Adrenal gland (tissue), 12 donors: Measurements from ENCODE around the gene ERCC3. TPM values are rescaled to one million over a fixed set of nuclear protein-coding genes. Genes with fewer than 3 reads are reported as not detected.

ENCODE experiments used
- DNase-seq, 7 donors: peaks; one replicate each; pipeline ENCODE4 v3.0.0-alpha.2; 2019 to 2020
- H3K27ac ChIP-seq, 5 donors: fragments of 200-600 bp; sonication (generic) in 4 of 5; 1 replicate in 3 of 5; 2 replicates in 2 of 5; pipeline versions ENCODE4 v1.5.1 to v1.8.0; 2016 to 2020; ENCODE audit warnings: mild to moderate bottlenecking in 1 of 5
- H3K27me3 ChIP-seq: fragments of 200-600 bp; 2 replicates; pipeline ENCODE4 v1.8.0; 2021
- H3K36me3 ChIP-seq, 2 donors: fragments of 200-600 bp; replicated peaks in 1 of 2; 1 replicate in 1 of 2; 2 replicates in 1 of 2; pipeline versions ENCODE4 v1.5.1 to v1.8.0; 2018 to 2022
- H3K4me1 ChIP-seq, 2 donors: fragments of 200-600 bp; replicated peaks in 1 of 2; 1 replicate in 1 of 2; 2 replicates in 1 of 2; pipeline versions ENCODE4 v1.5.1 to v1.8.0; 2018 to 2021
- H3K4me3 ChIP-seq, 4 donors: fragments of 200-600 bp; sonication (generic) in 3 of 4; one replicate each; pipeline ENCODE4 v1.5.1; 2016 to 2018
- H3K9me3 ChIP-seq, 3 donors: fragments of 200-600 bp; sonication (generic) in 1 of 3; replicated peaks in 1 of 3; 1 replicate in 2 of 3; 2 replicates in 1 of 3; pipeline versions ENCODE4 v1.5.1 to v1.8.0; 2016 to 2021
- POLR2A ChIP-seq, 2 donors: fragments of 450-650 bp; IDR thresholded peaks; one replicate each; pipeline ENCODE4 v1.6.1; 2017; ENCODE audit warnings: antibody characterized with exemption in 2 of 2, mild to moderate bottlenecking in 2 of 2, moderate library complexity in 1 of 2
- WGBS, 4 donors: extraction: QIAGEN DNeasy Blood & Tissue Kit in 2 of 4; methylation state at CpG; one replicate each; pipeline versions ENCODE4 v1.1.5 to v1.1.7; 2013 to 2017; 5-methylcytosine and 5-hydroxymethylcytosine counted together
- intact Hi-C, 2 donors: fragments of 100-400 bp; cut with DNase I; formaldehyde crosslinking; loops; one replicate each; pipeline versions ENCODE4 v1.14.1 to v1.15.0; 2022 to 2023
- polyA plus RNA-seq, 3 donors: library from polyadenylated mRNA; stranded (reverse); fragments of 200-250 nt in 2 of 3; fragments of 350-450 nt in 1 of 3; fragmentation: Illumina TruSeq in 1 of 3; extraction: RNeasy Lipid Tissue Mini Kit (QIAGEN cat#74804) in 1 of 3; gene quantifications; one replicate each; pipeline ENCODE4 v1.2.3, GENCODE V29; 2013 to 2014
- total RNA-seq, 9 donors: library from RNA; depleted of rRNA in 4 of 9; stranded (reverse); fragments of >200 nt in 4 of 9; fragments of 120-200 nt in 1 of 9; fragmentation: NEBNext Ultra II Directional in 1 of 9; extraction: Animal tissue kit (Norgen Biotek cat#: 25700) in 1 of 9; gene quantifications; one replicate each; pipeline versions ENCODE4 v1.1.0 to v1.2.4, GENCODE V29; 2013 to 2023
- TF ChIP-seq, protein P1 (sequence below), 6 experiments: fragments of 450-650 bp in 4 of 6; fragments of 200-600 bp in 2 of 6; sonication (generic) in 1 of 6; IDR thresholded peaks; 1 replicate in 5 of 6; 2 replicates in 1 of 6; pipeline versions ENCODE4 v1.5.1 to v1.8.0; 2016 to 2021; ENCODE audit warnings: antibody characterized with exemption in 6 of 6, mild to moderate bottlenecking in 2 of 6, moderate library complexity in 1 of 6
- donor health status: healthy with polysubstance abuse.
- donor health status: Bipolar disorder and iron deficiency.
- donor health status: DM: yes; HTN: yes; CAD: no.
- donor health status: DM: no; HTN: no; CAD: no.
- donor health status: DM: no; HTN: no; CAD: no.
- donor health status: DM: yes; HTN: yes; CAD: no.

The ERCC3 gene
- total and polyA plus RNA-seq, 12 donors, result 26.7 to 65.8 (median 37.5) TPM

DNA sequence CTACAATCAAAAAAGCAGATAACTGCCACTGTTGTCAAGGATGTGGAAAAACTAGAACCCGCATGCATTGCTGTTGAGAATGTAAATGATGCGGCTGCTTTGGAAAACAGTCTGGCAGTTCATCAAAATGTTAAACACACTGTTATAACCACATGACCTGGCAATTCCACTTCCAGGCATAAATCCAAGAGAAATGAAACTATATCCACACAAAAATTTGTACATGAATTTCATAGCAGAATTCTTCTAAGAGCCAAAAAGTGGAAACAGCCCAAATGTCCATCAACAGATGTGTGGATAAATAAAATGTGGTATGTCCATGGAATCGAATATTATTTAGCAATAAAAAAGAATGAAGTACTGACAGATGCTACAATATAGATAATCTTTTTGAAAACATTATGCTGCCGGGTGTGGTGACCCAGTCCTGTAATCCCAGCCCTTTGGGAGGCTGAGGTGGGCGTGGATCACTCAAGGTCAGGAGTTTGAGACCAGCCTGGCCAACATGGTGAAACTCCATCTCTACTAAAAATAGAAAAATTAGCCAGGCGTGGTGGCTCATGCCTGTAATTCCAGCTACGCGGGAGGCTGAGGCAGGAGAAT is 32.0 kb downstream of the ERCC3 start:
- H3K27ac ChIP-seq, result no peak overlapping the region
- no peaks in the 10 kb centered on the region for H3K27me3 ChIP-seq
- TF ChIP-seq, protein P1, sequence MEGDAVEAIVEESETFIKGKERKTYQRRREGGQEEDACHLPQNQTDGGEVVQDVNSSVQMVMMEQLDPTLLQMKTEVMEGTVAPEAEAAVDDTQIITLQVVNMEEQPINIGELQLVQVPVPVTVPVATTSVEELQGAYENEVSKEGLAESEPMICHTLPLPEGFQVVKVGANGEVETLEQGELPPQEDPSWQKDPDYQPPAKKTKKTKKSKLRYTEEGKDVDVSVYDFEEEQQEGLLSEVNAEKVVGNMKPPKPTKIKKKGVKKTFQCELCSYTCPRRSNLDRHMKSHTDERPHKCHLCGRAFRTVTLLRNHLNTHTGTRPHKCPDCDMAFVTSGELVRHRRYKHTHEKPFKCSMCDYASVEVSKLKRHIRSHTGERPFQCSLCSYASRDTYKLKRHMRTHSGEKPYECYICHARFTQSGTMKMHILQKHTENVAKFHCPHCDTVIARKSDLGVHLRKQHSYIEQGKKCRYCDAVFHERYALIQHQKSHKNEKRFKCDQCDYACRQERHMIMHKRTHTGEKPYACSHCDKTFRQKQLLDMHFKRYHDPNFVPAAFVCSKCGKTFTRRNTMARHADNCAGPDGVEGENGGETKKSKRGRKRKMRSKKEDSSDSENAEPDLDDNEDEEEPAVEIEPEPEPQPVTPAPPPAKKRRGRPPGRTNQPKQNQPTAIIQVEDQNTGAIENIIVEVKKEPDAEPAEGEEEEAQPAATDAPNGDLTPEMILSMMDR (IDR thresholded peaks at IDR 0.05), result no peak
- no peak for TF ChIP-seq POLR2A (IDR thresholded peaks at IDR 0.05)
- 88 to 94% (median 93%) methylated on average over 8 of the region's 8 CpGs for WGBS, 4 donors
- peaks cover 0 to 46% of the 10 kb centered on the region in 2 donors for H3K36me3 ChIP-seq
- H3K4me1 ChIP-seq, result peaks cover 5 to 6% of the 10 kb centered on the region in 2 donors
- intact Hi-C loops, result no loop called here
- DNase-seq, result no peak
- H3K4me3 ChIP-seq, result no peak overlapping the region
- no peaks in the 10 kb centered on the region for H3K9me3 ChIP-seq

DNA sequence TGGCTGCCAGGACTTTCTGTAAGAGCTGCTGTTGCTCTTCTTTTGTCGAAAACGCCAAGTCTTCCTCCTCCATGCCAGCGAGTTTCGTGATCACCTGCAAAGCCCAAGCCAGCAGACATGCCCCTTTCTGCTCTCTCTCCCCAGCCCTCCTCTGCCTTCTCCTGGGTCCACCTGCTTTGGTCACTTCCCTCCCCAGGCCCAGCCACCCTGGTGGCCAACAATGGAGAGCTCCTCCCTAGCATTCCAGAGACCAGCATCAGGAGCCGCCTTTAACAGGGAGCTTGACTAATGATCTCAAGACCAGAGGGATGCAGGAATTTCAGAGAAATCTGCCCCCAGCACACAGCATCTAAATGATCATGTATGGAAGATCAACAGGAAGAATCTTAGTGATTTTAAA is 34.6 kb downstream of the ERCC3 start:
- no peak for TF ChIP-seq POLR2A (IDR thresholded peaks at IDR 0.05)
- TF ChIP-seq, protein P1 (IDR thresholded peaks at IDR 0.05), result no peak
- 91 to 98% (median 95%) methylated on average over 5 of the region's 5 CpGs for WGBS, 4 donors
- Histone ChIP-seq H3K4me1 (peaks cover 5 to 6% of the 10 kb centered on the region in 2 donors), H3K36me3 (peaks cover 0 to 45% of the 10 kb centered on the region in 2 donors), H3K27me3 (no peaks in the 10 kb centered on the region), H3K27ac (no peak overlapping the region), H3K9me3 (no peaks in the 10 kb centered on the region), H3K4me3 (no peak overlapping the region)
- no peak for DNase-seq
- intact Hi-C loops, result no loop called here

GRCh38 chr2:127256866-127257265 is 37.1 kb downstream of the ERCC3 start:
- DNase-seq, result no peak
- Histone ChIP-seq H3K27ac (no peak overlapping the region), H3K9me3 (no peaks in the 10 kb centered on the region), H3K27me3 (no peaks in the 10 kb centered on the region), H3K4me3 (no peak overlapping the region), H3K36me3 (peaks cover 0 to 45% of the 10 kb centered on the region in 2 donors), H3K4me1 (peaks cover 5 to 6% of the 10 kb centered on the region in 2 donors)
- intact Hi-C loops, result no loop called here
- TF ChIP-seq POLR2A (IDR thresholded peaks at IDR 0.05), result no peak
- TF ChIP-seq, protein P1 (IDR thresholded peaks at IDR 0.05), result no peak
- 72 to 91% (median 83%) methylated on average over 8 of the region's 8 CpGs for WGBS, 4 donors

DNA sequence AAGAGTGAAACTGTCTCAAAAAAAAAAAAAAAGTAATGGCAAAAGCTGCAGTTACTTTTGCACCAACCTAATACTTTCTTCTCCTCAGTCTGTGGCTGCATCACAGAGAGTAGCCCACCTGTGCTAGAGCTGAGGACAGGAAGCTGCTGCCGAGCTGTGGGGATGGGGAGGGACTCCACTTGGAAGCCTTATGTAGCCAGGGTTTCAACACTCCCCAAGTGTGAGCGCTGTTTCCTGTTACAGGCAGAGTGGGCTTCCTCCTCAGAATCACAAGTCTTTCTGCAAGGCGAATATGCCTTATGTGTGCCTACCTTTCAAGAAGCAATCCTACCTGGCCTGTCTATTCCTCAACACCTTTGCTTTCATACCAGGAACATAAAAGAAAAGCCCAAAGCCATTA is 37.6 kb downstream of the ERCC3 start:
- H3K9me3 ChIP-seq, result no peaks in the 10 kb centered on the region
- peaks cover 0 to 44% of the 10 kb centered on the region in 2 donors for H3K36me3 ChIP-seq
- 84 to 90% (median 88%) methylated on average over 3 of the region's 3 CpGs for WGBS, 4 donors
- TF ChIP-seq, protein P1 (IDR thresholded peaks at IDR 0.05), result no peak
- no peak for TF ChIP-seq POLR2A (IDR thresholded peaks at IDR 0.05)
- H3K4me3 ChIP-seq, result no peak overlapping the region
- intact Hi-C loops, result no loop called here
- no peaks in the 10 kb centered on the region for H3K27me3 ChIP-seq
- peaks cover under 1 to 4% of the 10 kb centered on the region in 2 donors for H3K4me1 ChIP-seq
- no peak for DNase-seq
- H3K27ac ChIP-seq, result no peak overlapping the region
